ENCODE measurements around the gene LNP1. TPM values are rescaled to one million over a fixed set of nuclear protein-coding genes. Genes with fewer than 3 reads are reported as not detected.

Gene LNP1
- total and polyA plus RNA-seq, 2 of the 8 experiments (the other 6 are each of a cell fraction or from before 2014, with no cell fraction given) = 6.6 to 8.7 TPM

DNA sequence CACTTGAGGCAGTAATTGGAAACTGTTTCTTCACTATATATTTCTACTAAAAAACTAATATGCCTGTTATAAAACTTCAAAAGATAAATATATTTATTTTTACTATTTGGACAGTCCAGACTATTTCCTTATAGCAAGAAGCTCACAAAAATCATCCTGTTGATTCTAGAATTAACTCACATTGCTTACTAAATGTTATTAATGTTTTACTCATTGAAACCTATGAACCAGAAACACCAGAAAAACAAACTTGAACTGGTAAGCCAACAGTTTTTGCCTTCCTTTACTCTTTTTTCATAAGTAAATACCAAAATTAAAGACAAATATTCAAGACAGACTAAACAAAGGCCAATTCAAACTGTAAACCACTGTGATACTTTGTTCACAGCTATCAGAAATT is 26.8 kb upstream of the LNP1 start:
- Histone ChIP-seq H3K9ac (replicated peaks in 1 of 4; ENCODE audit: extremely low read depth in 1 of 4, low read depth in 3 of 4, low read length in 3 of 4) (no peak overlapping the region), H4K5ac (ENCODE audit: insufficient read length, low read depth, low read length) (no peak overlapping the region), H3K79me1 (ENCODE audit: low read depth, low read length) (0 out of 2 replicates have a peak, but pooled peaks cover 2% of the 10 kb centered on the region), H2BK20ac (ENCODE audit: low read length) (no peak overlapping the region), H3K4me1 (replicated peaks in 1 of 4; ENCODE audit: control insufficient read depth in 3 of 4, insufficient read depth in 4 of 4, low read length in 3 of 4) (no peaks in the 10 kb centered on the region), H3K4me3 (ENCODE audit: extremely low read depth in 1 of 4, insufficient read depth in 2 of 4, low read depth in 3 of 4, low read length in 4 of 4) (no peak overlapping the region), H3K23me2 (ENCODE audit: low read depth, low read length) (no peaks in the 10 kb centered on the region), H3K14ac (ENCODE audit: insufficient read length) (no peak overlapping the region), H3K9me3 (ENCODE audit: insufficient read depth in 2 of 2, low read depth in 1 of 2, low read length in 1 of 2) (no peaks in the 10 kb centered on the region), H2BK120ac (replicated peaks; ENCODE audit: low read depth, low read length) (no peak overlapping the region), H2BK12ac (ENCODE audit: low read depth, low read length) (no peak overlapping the region), H3K4me2 (ENCODE audit: insufficient read depth in 1 of 2, low read depth in 2 of 2, low read length in 2 of 2) (no peak overlapping the region), H3K4ac (replicated peaks; ENCODE audit: insufficient read length, low read depth, low read length) (no peak overlapping the region), H3K27ac (ENCODE audit: low read depth, low read length) (no peak overlapping the region), H2BK15ac (ENCODE audit: low read length) (no peak overlapping the region), H4K20me1 (replicated peaks in 1 of 2; ENCODE audit: control insufficient read depth in 1 of 2, insufficient read depth in 2 of 2, low read length in 2 of 2) (peaks cover 0 to 5% of the 10 kb centered on the region in 2 experiments), H4K91ac (replicated peaks; ENCODE audit: insufficient read length, low read length) (no peak overlapping the region), H3K56ac (replicated peaks; ENCODE audit: insufficient read length, low read depth, low read length) (no peak overlapping the region), H3K36me3 (ENCODE audit: control insufficient read depth in 2 of 4, insufficient read depth in 4 of 4, low read length in 3 of 4) (peaks cover 3 to 57% (median 22%) of the 10 kb centered on the region in 4 experiments), H3K27me3 (replicated peaks in 1 of 4; ENCODE audit: control insufficient read depth in 3 of 4, extremely low read depth in 1 of 4, insufficient read depth in 3 of 4, low read length in 3 of 4) (no peaks in the 10 kb centered on the region), H2AK5ac (ENCODE audit: low read depth, low read length) (no peak overlapping the region), H3K79me2 (ENCODE audit: control insufficient read depth in 1 of 2, insufficient read depth in 2 of 2, low read length in 2 of 2) (no peaks in the 10 kb centered on the region), H2AFZ (ENCODE audit: low read length) (no peak overlapping the region), H3K23ac (ENCODE audit: insufficient read length) (no peak overlapping the region), H3K18ac (ENCODE audit: extremely low read depth, low read length) (no peak overlapping the region), H2BK5ac (ENCODE audit: low read depth, low read length) (no peak overlapping the region), H4K8ac (ENCODE audit: extremely low read depth, insufficient read depth, low read length) (no peak overlapping the region)
- TF ChIP-seq CBX5 (IDR thresholded peaks at IDR 0.05; ENCODE audit: low read depth, low read length) = no peak
- no peak for TF ChIP-seq GABPA (IDR thresholded peaks at IDR 0.05; ENCODE audit: borderline replicate concordance, insufficient read depth, low read length)
- DNase-seq (ENCODE audit: low read depth in 1 of 2, low spot score in 2 of 2) = no peak
- ChIA-PET CTCF (ENCODE audit: partially characterized antibody) (interaction anchor here (1.3 kb wide), 1 partner anchor 13 kb away, joined by 4 read pairs; no protein-coding TSS in a partner anchor), POLR2A (ENCODE audit: partially characterized antibody) (interaction anchor here (1.6 kb wide), 1 partner anchor 15 kb away, joined by 5 read pairs; no protein-coding TSS in a partner anchor)
- FAIRE-seq = no peak
